ENCODE results near the gene RBM15.

Gene RBM15

DNA sequence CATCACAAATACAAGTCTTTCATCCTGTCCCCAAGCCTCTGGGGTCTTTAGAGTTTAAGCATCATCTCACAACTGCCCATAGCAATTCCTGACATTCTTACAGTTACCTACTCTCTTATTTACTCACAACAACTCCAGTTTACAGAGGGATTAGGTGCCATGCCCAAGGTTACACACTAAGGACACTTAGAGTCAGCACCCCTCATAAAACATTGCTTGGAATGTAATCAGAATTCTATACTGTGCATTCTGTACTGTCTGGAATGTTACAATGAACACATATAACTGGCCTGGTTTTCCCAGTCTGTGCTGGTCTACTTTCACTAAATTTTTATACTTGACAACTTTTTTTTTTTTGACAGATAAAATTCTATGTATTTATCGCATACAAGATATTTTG lies 14.5 kb upstream of the RBM15 start:
- no peaks in the 10 kb centered on the region for H3K4me1 ChIP-seq (ENCODE audit: insufficient read depth, low read length)
- H3K36me3 ChIP-seq (ENCODE audit: insufficient read depth, low read length), result no peaks in the 10 kb centered on the region
- H3K27ac ChIP-seq (ENCODE audit: low read depth, low read length), result no peak overlapping the region
- no CpG with 5 or more reads among the region's 1 CpG for WGBS
- no peaks in the 10 kb centered on the region for H3K9me3 ChIP-seq (ENCODE audit: insufficient read depth, low read depth, low read length)
- H3K9ac ChIP-seq (ENCODE audit: low read depth, low read length), result no peak overlapping the region
- no peak overlapping the region for H3K4me3 ChIP-seq (ENCODE audit: low read length)
- H3K27me3 ChIP-seq (ENCODE audit: insufficient read depth, low read length), result no peaks in the 10 kb centered on the region

DNA sequence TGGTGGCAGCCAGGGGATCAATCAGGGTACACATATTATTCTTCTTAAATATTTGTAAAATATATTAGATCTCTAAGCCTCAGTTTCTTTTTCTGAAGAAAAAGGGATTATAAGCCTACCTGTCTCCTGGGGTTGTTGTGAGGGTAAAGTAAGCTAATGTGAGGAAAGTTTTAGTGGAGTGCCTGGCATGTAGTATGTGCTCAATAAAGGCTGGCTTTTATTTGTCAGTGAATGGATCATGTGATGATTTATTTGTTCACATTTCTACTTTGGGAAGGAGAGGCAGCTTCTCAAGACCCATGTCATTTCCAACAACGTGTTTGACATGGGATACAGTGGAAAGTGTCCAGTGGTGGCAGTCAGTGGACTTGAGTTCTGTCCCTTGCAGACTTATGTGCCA lies 12.4 kb upstream of the RBM15 start:
- WGBS, result 93% methylated on average over 1 of the region's 1 CpG
- no peak overlapping the region for H3K27ac ChIP-seq (ENCODE audit: low read depth, low read length)
- H3K36me3 ChIP-seq (ENCODE audit: insufficient read depth, low read length), result no peaks in the 10 kb centered on the region
- no peak overlapping the region for H3K4me3 ChIP-seq (ENCODE audit: low read length)
- no peaks in the 10 kb centered on the region for H3K27me3 ChIP-seq (ENCODE audit: insufficient read depth, low read length)
- H3K9ac ChIP-seq (ENCODE audit: low read depth, low read length), result no peak overlapping the region
- no peaks in the 10 kb centered on the region for H3K9me3 ChIP-seq (ENCODE audit: insufficient read depth, low read depth, low read length)
- H3K4me1 ChIP-seq (ENCODE audit: insufficient read depth, low read length), result no peaks in the 10 kb centered on the region

DNA sequence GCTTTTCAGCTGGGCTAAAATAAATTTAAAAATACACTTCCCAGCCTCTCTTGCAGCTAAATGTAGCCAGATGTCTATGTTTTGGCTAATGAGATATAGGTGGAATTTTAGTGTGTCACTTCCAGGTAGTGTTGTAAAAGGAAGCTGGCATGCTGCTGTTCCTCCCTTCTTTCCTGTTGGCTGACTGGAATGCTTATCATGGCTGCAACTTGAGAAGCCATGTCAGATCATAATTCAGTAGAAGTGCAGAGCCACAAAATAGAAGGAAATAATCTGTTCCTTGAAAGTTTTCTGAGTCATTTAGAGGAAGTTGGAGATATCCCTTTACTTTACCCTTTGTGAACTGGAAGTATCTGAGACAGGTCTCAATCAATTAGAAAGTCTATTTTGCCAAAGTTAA lies 10.9 kb upstream of the RBM15 start:
- no peak overlapping the region for H3K9ac ChIP-seq (ENCODE audit: low read depth, low read length)
- no peaks in the 10 kb centered on the region for H3K4me1 ChIP-seq (ENCODE audit: insufficient read depth, low read length)
- no peaks in the 10 kb centered on the region for H3K9me3 ChIP-seq (ENCODE audit: insufficient read depth, low read depth, low read length)
- no peak overlapping the region for H3K27ac ChIP-seq (ENCODE audit: low read depth, low read length)
- no peaks in the 10 kb centered on the region for H3K27me3 ChIP-seq (ENCODE audit: insufficient read depth, low read length)
- no peaks in the 10 kb centered on the region for H3K36me3 ChIP-seq (ENCODE audit: insufficient read depth, low read length)
- H3K4me3 ChIP-seq (ENCODE audit: low read length), result no peak overlapping the region

DNA sequence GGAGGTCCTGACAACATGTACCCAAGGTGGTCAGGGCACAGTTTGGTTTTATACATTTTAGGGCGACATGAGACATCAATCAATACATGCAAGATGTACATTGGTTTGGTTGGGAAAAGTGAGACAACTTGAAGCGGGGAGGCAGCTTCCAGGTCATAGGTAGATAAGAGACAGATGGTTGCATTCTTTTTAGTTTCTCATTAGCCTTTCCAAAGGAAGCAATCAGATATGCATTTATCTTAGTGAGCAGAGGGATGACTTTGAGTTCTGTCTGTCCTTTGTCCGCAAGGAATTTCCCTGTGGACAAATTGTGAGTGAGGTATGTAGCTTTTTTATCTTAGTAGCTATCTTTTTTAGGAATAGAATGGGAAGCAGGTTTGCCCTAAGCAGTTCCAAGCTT lies 10.5 kb upstream of the RBM15 start:
- Histone ChIP-seq H3K27me3 (ENCODE audit: insufficient read depth, low read length) (no peaks in the 10 kb centered on the region), H3K4me1 (ENCODE audit: insufficient read depth, low read length) (no peaks in the 10 kb centered on the region), H3K36me3 (ENCODE audit: insufficient read depth, low read length) (no peaks in the 10 kb centered on the region), H3K27ac (ENCODE audit: low read depth, low read length) (no peak overlapping the region), H3K9me3 (ENCODE audit: insufficient read depth, low read depth, low read length) (no peaks in the 10 kb centered on the region), H3K9ac (ENCODE audit: low read depth, low read length) (no peak overlapping the region), H3K4me3 (ENCODE audit: low read length) (no peak overlapping the region)
- WGBS, result 92% methylated on average over 3 of the region's 3 CpGs

DNA sequence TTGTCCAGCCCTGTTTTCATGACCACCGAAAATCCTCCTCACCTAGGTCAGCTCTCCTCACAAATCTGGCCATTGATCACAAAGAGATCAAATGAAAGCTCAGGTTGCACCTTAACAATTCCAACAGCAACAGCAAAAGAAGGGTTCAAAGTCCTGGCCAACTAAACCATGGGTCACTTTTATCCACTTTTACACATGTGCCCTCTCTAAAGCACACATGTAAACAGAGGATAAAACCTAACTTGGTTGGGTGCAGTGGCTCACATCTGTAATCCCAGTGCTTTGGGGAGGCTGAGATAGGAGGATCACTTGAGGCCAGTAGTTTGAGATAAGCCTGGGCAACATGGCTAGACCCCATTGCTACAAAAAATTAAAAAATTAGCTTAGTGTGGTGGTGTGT lies 3.9 kb upstream of the RBM15 start:
- WGBS, result 89% methylated on average over 1 of the region's 1 CpG
- Histone ChIP-seq H3K4me1 (ENCODE audit: insufficient read depth, low read length) (peaks cover 9% of the 10 kb centered on the region; the same call in 1 of the 2 replicates), H3K27ac (ENCODE audit: low read depth, low read length) (no peak overlapping the region), H3K36me3 (ENCODE audit: insufficient read depth, low read length) (no peaks in the 10 kb centered on the region), H3K27me3 (ENCODE audit: insufficient read depth, low read length) (no peaks in the 10 kb centered on the region), H3K9ac (ENCODE audit: low read depth, low read length) (no peak overlapping the region), H3K4me3 (ENCODE audit: low read length) (no peak overlapping the region), H3K9me3 (ENCODE audit: insufficient read depth, low read depth, low read length) (no peaks in the 10 kb centered on the region)

DNA sequence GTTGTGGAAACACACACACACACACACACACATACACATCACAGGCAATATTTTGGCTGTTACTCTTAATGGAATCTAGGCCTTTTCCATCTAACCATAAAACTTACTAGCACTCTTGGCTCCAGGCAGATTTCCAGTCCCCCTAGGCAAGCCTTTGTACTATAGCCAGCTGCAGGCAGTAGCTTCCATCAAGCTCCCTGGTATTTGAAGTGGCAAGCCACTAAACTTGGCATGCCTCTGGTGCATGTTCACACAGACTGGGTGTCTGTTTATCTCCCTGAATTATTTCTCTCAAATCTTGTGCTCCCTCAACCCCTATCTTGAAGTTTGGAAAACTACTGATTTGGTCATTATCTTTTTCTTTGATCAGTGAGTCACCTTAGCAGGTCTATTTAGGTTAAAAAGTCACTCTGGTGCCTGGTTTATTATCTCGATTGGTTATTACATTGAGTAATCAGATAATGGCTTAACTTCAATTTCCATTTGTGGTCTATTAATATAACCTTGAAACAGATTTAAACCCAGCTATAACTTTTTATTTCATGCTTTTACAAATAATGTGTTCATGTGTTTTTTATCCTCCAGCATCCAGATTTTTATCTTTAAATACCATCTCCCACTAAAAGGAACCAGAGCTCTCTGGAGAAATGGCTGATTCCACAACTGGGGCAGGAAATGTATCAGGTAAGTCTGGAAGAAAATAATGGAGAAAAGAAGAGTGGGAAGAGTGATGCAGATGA lies 2.7 kb upstream of the RBM15 start:
- no CpG with 5 or more reads among the region's 1 CpG for WGBS
- Histone ChIP-seq H3K9me3 (ENCODE audit: insufficient read depth, low read depth, low read length) (no peaks in the 10 kb centered on the region), H3K27me3 (ENCODE audit: insufficient read depth, low read length) (no peaks in the 10 kb centered on the region), H3K9ac (ENCODE audit: low read depth, low read length) (no peak overlapping the region), H3K36me3 (ENCODE audit: insufficient read depth, low read length) (peaks cover 10% of the 10 kb centered on the region), H3K27ac (ENCODE audit: low read depth, low read length) (no peak overlapping the region), H3K4me3 (ENCODE audit: low read length) (0 out of 2 replicates have a peak overlapping the region, but pooled peaks have one; percentile 98), H3K4me1 (ENCODE audit: insufficient read depth, low read length) (peaks cover 21% of the 10 kb centered on the region; the same call in 1 of the 2 replicates)

DNA sequence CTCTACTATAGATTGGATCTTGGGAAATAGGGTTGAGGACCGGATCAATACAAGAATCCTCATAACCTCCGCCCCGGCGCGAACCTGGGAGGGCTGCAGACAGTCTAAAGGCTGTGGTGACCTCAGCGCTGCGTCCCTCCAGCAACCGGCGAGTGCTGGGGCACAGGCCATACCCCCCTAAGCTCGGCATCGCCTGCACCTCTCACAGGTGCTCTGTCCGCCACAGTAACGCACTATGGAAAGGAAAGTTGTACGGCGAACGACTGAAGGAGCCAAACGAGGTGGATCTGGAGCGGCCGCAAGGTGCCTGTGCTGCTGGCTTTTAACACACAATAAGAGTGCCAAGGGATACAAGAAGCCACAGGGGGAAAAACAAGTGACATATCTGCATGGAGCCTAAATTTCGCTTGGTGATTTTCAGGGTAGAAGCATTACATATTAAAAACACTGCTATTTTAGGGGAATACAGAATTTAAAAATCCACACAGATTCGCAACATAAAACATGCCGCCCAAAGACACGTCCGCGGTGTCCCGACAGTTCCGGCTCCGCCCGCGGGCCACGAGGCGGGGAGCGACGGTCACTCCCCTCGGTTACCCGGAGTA lies 1.4 kb upstream of the RBM15 start:
- H3K4me3 ChIP-seq (ENCODE audit: low read length), result peak overlapping the region; percentile 98
- peaks cover 35% of the 10 kb centered on the region for H3K4me1 ChIP-seq (ENCODE audit: insufficient read depth, low read length)
- under 1% methylated on average over 36 of the region's 36 CpGs for WGBS
- peaks cover 24% of the 10 kb centered on the region for H3K36me3 ChIP-seq (ENCODE audit: insufficient read depth, low read length)
- H3K9ac ChIP-seq (ENCODE audit: low read depth, low read length), result peak overlapping the region; percentile 91
- peak overlapping the region; percentile 96 for H3K27ac ChIP-seq (ENCODE audit: low read depth, low read length)
- no peaks in the 10 kb centered on the region for H3K27me3 ChIP-seq (ENCODE audit: insufficient read depth, low read length)
- H3K9me3 ChIP-seq (ENCODE audit: insufficient read depth, low read depth, low read length), result no peaks in the 10 kb centered on the region

DNA sequence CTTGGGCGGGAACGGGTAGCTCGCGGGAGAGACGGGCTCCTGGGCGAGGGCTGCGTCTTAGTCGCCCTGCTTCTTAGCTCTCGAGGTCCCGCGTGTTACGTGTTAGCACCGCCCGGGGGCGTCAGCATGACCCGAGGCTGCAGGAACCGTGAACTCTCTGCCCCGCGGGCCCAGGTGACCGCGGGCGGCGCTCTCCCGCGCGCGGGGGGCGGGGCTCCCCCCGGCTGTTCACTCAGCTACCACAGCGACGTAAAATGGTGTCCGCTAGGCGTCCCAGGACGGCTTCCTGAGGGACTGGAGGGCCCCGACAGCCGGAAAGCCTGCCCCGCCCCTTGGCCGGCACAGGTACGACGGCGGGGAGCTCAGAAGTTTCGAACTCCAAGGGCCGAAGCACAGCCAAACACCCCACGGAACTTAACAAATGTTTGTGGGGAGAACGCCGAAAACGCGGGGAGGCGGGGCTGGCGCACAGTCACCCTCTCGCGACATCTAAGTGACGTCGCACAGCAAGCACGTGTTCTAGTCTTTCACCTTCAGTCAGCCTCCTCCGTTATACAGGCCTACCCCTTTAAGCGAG lies 780 bp upstream of the RBM15 start:
- H3K4me3 ChIP-seq (ENCODE audit: low read length), result peak overlapping the region; percentile 98
- H3K27me3 ChIP-seq (ENCODE audit: insufficient read depth, low read length), result no peaks in the 10 kb centered on the region
- under 1% methylated on average over 56 of the region's 57 CpGs for WGBS
- peak overlapping the region; percentile 96 for H3K27ac ChIP-seq (ENCODE audit: low read depth, low read length)
- peaks cover 30% of the 10 kb centered on the region for H3K36me3 ChIP-seq (ENCODE audit: insufficient read depth, low read length)
- peak overlapping the region; percentile 91 for H3K9ac ChIP-seq (ENCODE audit: low read depth, low read length)
- peaks cover 38% of the 10 kb centered on the region for H3K4me1 ChIP-seq (ENCODE audit: insufficient read depth, low read length)
- H3K9me3 ChIP-seq (ENCODE audit: insufficient read depth, low read depth, low read length), result no peaks in the 10 kb centered on the region

DNA sequence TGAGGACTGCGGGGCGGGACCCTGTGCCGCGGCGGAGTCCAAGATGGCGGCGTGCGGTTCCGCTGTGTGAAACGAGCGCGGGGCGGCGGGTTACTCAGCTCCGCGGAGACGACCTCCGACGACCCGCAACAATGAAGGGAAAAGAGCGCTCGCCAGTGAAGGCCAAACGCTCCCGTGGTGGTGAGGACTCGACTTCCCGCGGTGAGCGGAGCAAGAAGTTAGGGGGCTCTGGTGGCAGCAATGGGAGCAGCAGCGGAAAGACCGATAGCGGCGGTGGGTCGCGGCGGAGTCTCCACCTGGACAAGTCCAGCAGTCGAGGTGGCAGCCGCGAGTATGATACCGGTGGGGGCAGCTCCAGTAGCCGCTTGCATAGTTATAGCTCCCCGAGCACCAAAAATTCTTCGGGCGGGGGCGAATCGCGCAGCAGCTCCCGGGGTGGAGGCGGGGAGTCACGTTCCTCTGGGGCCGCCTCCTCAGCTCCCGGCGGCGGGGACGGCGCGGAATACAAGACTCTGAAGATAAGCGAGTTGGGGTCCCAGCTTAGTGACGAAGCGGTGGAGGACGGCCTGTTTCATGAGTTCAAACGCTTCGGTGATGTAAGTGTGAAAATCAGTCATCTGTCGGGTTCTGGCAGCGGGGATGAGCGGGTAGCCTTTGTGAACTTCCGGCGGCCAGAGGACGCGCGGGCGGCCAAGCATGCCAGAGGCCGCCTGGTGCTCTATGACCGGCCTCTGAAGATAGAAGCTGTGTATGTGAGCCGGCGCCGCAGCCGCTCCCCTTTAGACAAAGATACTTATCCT lies 430 bp downstream of the RBM15 start:
- H3K27ac ChIP-seq (ENCODE audit: low read depth, low read length), result peak overlapping the region; percentile 94
- H3K4me1 ChIP-seq (ENCODE audit: insufficient read depth, low read length), result peaks cover 50% of the 10 kb centered on the region
- H3K36me3 ChIP-seq (ENCODE audit: insufficient read depth, low read length), result peaks cover 42% of the 10 kb centered on the region
- H3K9me3 ChIP-seq (ENCODE audit: insufficient read depth, low read depth, low read length), result no peaks in the 10 kb centered on the region
- peak overlapping the region; percentile 98 for H3K9ac ChIP-seq (ENCODE audit: low read depth, low read length)
- no peaks in the 10 kb centered on the region for H3K27me3 ChIP-seq (ENCODE audit: insufficient read depth, low read length)
- H3K4me3 ChIP-seq (ENCODE audit: low read length), result peak overlapping the region; percentile 98
- WGBS, result under 1% methylated on average over 77 of the region's 77 CpGs

DNA sequence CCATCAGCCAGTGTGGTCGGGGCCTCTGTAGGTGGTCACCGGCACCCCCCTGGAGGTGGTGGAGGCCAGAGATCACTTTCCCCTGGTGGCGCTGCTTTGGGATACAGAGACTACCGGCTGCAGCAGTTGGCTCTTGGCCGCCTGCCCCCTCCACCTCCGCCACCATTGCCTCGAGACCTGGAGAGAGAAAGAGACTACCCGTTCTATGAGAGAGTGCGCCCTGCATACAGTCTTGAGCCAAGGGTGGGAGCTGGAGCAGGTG lies 961 bp downstream of the RBM15 start:
- no peaks in the 10 kb centered on the region for H3K27me3 ChIP-seq (ENCODE audit: insufficient read depth, low read length)
- H3K4me3 ChIP-seq (ENCODE audit: low read length), result peak overlapping the region; percentile 98
- H3K36me3 ChIP-seq (ENCODE audit: insufficient read depth, low read length), result peaks cover 47% of the 10 kb centered on the region
- peaks cover 55% of the 10 kb centered on the region for H3K4me1 ChIP-seq (ENCODE audit: insufficient read depth, low read length)
- peak overlapping the region; percentile 98 for H3K9ac ChIP-seq (ENCODE audit: low read depth, low read length)
- 3% methylated on average over 9 of the region's 9 CpGs for WGBS
- H3K9me3 ChIP-seq (ENCODE audit: insufficient read depth, low read depth, low read length), result no peaks in the 10 kb centered on the region
- peak overlapping the region; percentile 94; the same call in 1 of the 2 replicates for H3K27ac ChIP-seq (ENCODE audit: low read depth, low read length)
